ENCODE data around the gene PFDN6. TPM values are rescaled to one million over a fixed set of nuclear protein-coding genes. Genes with fewer than 3 reads are reported as not detected.

Gene PFDN6
- total RNA-seq, 1 donor from 2014 or later = 52.1 TPM

- TF ChIP-seq, protein P1, sequence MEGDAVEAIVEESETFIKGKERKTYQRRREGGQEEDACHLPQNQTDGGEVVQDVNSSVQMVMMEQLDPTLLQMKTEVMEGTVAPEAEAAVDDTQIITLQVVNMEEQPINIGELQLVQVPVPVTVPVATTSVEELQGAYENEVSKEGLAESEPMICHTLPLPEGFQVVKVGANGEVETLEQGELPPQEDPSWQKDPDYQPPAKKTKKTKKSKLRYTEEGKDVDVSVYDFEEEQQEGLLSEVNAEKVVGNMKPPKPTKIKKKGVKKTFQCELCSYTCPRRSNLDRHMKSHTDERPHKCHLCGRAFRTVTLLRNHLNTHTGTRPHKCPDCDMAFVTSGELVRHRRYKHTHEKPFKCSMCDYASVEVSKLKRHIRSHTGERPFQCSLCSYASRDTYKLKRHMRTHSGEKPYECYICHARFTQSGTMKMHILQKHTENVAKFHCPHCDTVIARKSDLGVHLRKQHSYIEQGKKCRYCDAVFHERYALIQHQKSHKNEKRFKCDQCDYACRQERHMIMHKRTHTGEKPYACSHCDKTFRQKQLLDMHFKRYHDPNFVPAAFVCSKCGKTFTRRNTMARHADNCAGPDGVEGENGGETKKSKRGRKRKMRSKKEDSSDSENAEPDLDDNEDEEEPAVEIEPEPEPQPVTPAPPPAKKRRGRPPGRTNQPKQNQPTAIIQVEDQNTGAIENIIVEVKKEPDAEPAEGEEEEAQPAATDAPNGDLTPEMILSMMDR (IDR thresholded peaks at IDR 0.05; ENCODE audit: unreplicated experiment) = no peak
- Mint-ChIP-seq H3K9me3 (ENCODE audit: low read depth) (no peaks in the 10 kb centered on the region), H3K27me3 (peaks cover 15% of the 10 kb centered on the region), H3K4me3 (ENCODE audit: low read depth) (peak overlapping the region; percentile 73), H3K4me1 (ENCODE audit: low read depth) (peaks cover 18% of the 10 kb centered on the region), H3K27ac (peak overlapping the region; percentile 78), H3K36me3 (ENCODE audit: insufficient read depth) (peaks cover 14% of the 10 kb centered on the region)
- DNase-seq (ENCODE audit: low spot score, unreplicated experiment) = peak; percentile 83
These were observed 40.3 kb upstream of the PFDN6 start for GRCh38 chr6:33248932-33249731.

DNA sequence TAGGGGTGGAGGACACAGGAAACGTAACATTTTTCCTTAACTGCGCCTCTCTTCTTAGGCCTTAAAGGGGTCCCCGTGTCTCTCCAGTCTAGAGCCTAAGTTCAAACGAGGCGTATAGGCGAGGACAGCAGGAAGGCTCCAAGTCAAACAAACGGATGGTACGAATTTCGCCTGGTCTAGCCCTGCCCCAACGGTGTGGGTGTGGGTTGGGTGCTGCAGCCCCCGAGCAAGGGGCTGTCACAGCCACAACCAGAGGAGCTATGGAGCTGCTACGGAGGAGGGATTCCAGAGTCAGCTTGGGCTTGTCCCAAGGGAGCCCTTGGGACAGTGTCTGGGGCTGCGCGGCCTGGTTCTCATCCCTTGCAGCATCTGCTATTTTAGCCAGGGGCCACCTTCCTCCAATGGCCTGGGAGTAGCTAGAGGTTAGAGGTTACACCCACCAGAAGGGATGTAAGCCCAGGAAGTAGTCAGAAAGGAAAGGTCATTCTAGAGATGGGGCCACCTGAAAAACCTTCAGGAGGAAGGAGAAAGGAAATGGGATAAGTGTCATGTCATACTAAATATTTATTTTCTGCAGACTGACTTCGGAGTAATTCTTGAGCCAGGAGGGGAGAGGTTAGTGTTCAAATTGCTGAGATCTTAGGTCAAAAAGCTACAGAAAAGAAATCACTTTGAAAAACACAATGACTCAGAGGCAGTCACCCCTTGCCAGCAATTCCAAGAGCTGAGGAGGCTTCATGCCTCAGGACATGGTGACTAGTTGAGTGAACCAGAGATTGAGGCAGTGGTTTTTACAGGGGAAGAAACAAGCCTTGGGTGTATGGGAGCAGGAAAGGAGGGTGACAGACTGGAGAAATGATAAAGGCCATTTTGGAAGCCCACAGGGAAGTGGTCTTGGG lies 39.4 kb upstream of the PFDN6 start:
- Mint-ChIP-seq H3K4me1 (ENCODE audit: low read depth) (peaks cover 18% of the 10 kb centered on the region), H3K27ac (peak overlapping the region; percentile 49), H3K36me3 (ENCODE audit: insufficient read depth) (peaks cover 14% of the 10 kb centered on the region), H3K27me3 (peaks cover 15% of the 10 kb centered on the region), H3K9me3 (ENCODE audit: low read depth) (no peaks in the 10 kb centered on the region), H3K4me3 (ENCODE audit: low read depth) (peak overlapping the region; percentile 73)
- TF ChIP-seq, protein P1 (IDR thresholded peaks at IDR 0.05; ENCODE audit: unreplicated experiment) = no peak
- no peak for DNase-seq (ENCODE audit: low spot score, unreplicated experiment)

- Mint-ChIP-seq H3K4me3 (ENCODE audit: low read depth) (no peak overlapping the region), H3K27me3 (peaks cover 15% of the 10 kb centered on the region), H3K36me3 (ENCODE audit: insufficient read depth) (peaks cover 15% of the 10 kb centered on the region), H3K4me1 (ENCODE audit: low read depth) (peaks cover 18% of the 10 kb centered on the region), H3K27ac (no peak overlapping the region), H3K9me3 (ENCODE audit: low read depth) (no peaks in the 10 kb centered on the region)
- TF ChIP-seq, protein P1 (IDR thresholded peaks at IDR 0.05; ENCODE audit: unreplicated experiment) = no peak
- DNase-seq (ENCODE audit: low spot score, unreplicated experiment) = no peak
These were observed 38.7 kb upstream of the PFDN6 start for GRCh38 chr6:33250731-33251130.

GRCh38 chr6:33251395-33252012 lies 37.9 kb upstream of the PFDN6 start:
- Mint-ChIP-seq H3K9me3 (ENCODE audit: low read depth) (no peaks in the 10 kb centered on the region), H3K4me1 (ENCODE audit: low read depth) (peaks cover 18% of the 10 kb centered on the region), H3K27me3 (peaks cover 8% of the 10 kb centered on the region), H3K36me3 (ENCODE audit: insufficient read depth) (peaks cover 17% of the 10 kb centered on the region), H3K4me3 (ENCODE audit: low read depth) (no peak overlapping the region), H3K27ac (no peak overlapping the region)
- TF ChIP-seq, protein P1 (IDR thresholded peaks at IDR 0.05; ENCODE audit: unreplicated experiment) = no peak
- DNase-seq (ENCODE audit: low spot score, unreplicated experiment) = no peak

DNA sequence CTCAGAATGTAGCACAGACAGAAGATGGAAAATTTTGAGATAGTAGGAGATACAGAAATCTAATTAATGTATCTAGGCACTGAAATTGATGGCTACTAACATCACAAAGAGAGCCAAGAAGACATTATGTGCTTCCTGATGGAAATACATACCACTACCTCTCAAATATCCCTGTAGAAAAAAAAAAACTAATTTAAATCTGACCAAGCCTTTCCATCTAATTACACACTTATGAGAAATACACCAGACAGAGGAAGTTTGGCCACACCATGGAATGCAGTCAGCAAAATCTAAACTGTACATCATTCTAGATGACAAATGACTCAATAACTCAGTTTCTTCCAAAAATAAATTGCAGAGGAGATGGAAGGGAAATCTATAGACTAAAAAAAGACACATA lies 36.6 kb upstream of the PFDN6 start:
- peaks cover 2% of the 10 kb centered on the region for H3K27me3 Mint-ChIP-seq
- DNase-seq (ENCODE audit: low spot score, unreplicated experiment) = no peak
- H3K27ac Mint-ChIP-seq = no peak overlapping the region
- peaks cover 18% of the 10 kb centered on the region for H3K4me1 Mint-ChIP-seq (ENCODE audit: low read depth)
- TF ChIP-seq, protein P1 (IDR thresholded peaks at IDR 0.05; ENCODE audit: unreplicated experiment) = no peak
- peaks cover 21% of the 10 kb centered on the region for H3K36me3 Mint-ChIP-seq (ENCODE audit: insufficient read depth)
- no peaks in the 10 kb centered on the region for H3K9me3 Mint-ChIP-seq (ENCODE audit: low read depth)
- H3K4me3 Mint-ChIP-seq (ENCODE audit: low read depth) = no peak overlapping the region

All from progenitor cell of endocrine pancreas (in vitro differentiated cells).